Kidney epithelial cell (primary cell): ENCODE measurements around the gene MAP10. TPM values are rescaled to one million over a fixed set of nuclear protein-coding genes. Genes with fewer than 3 reads are reported as not detected.

ENCODE experiments used
- DNase-seq: peaks from one replicate; pipeline ENCODE4 v3.0.0-alpha.2; 2010; ENCODE audit warnings: low read depth
- H3K27me3 ChIP-seq: 2 replicates; pipeline ENCODE4 v1.6.0; 2011; ENCODE audit warnings: low read length; ENCODE audit not compliant: control insufficient read depth, insufficient read depth
- H3K36me3 ChIP-seq: 2 replicates; pipeline ENCODE4 v1.5.1; 2011; ENCODE audit warnings: low read length; ENCODE audit not compliant: control insufficient read depth, insufficient read depth
- H3K4me3 ChIP-seq: 2 replicates; pipeline ENCODE4 v1.5.1; 2011; ENCODE audit warnings: low read depth, mild to moderate bottlenecking, control low read depth, low read length
- CTCF ChIP-seq: IDR thresholded peaks from 2 replicates; pipeline ENCODE4 v1.5.1; 2011; ENCODE audit warnings: mild to moderate bottlenecking, moderate library complexity, low read length, control low read depth, inconsistent platforms; ENCODE audit not compliant: insufficient read depth, poor library complexity, severe bottlenecking
- total RNA-seq: library from RNA; depleted of rRNA; stranded (reverse); fragments of >200 nt; gene quantifications from 2 replicates; pipeline ENCODE4 v1.2.3, GENCODE V29; 2015

MAP10 gene
- 3.7 and 5.5 TPM in 2 replicates for total RNA-seq

GRCh38 chr1:232805269-232806185, at the start of gene MAP10:
Gene MAP10 (plus strand): TSS chr1:232805416. CDS start chr1:232805450, 34 bp downstream.
- H3K36me3 ChIP-seq = no peaks in the 10 kb centered on the region
- DNase-seq = peak; percentile 28
- H3K27me3 ChIP-seq = no peaks in the 10 kb centered on the region
- TF ChIP-seq CTCF = no peak
- peak within 1 kb of the TSS; percentile 49 for H3K4me3 ChIP-seq

GRCh38 chr1:232764458-232765251, 40.6 kb upstream of the MAP10 start:
- Histone ChIP-seq H3K27me3 (no peaks in the 10 kb centered on the region), H3K36me3 (no peaks in the 10 kb centered on the region), H3K4me3 (no peak overlapping the region)
- TF ChIP-seq CTCF = no peak
- DNase-seq = peak; percentile 43

GRCh38 chr1:232765542-232765941, 39.7 kb upstream of the MAP10 start:
- Histone ChIP-seq H3K27me3 (no peaks in the 10 kb centered on the region), H3K36me3 (no peaks in the 10 kb centered on the region), H3K4me3 (no peak overlapping the region)
- no peak for TF ChIP-seq CTCF
- no peak for DNase-seq

- DNase-seq = peak; percentile 70
- no peak for TF ChIP-seq CTCF
- Histone ChIP-seq H3K27me3 (no peaks in the 10 kb centered on the region), H3K36me3 (no peaks in the 10 kb centered on the region), H3K4me3 (no peak overlapping the region)
Observed at GRCh38 chr1:232766241-232766890, 38.9 kb upstream of the MAP10 start.

GRCh38 chr1:232766904-232767303, 38.3 kb upstream of the MAP10 start:
- no peak for DNase-seq
- TF ChIP-seq CTCF = no peak

More at GRCh38 chr1:232766904-232767303, 38.3 kb upstream of the MAP10 start:
- Histone ChIP-seq H3K4me3 (no peak overlapping the region), H3K27me3 (no peaks in the 10 kb centered on the region), H3K36me3 (no peaks in the 10 kb centered on the region)
